OCI-LY1 (cell line): ENCODE measurements around the gene SFXN2.

Experiments used
- EZH2 ChIP-seq: fragments of 200-600 bp; sonication (generic), shearing (Covaris generic); IDR thresholded peaks from 2 replicates; pipeline ENCODE4 v1.8.0; 2017; ENCODE audit warnings: borderline replicate concordance, mixed run types, mild to moderate bottlenecking, antibody characterized with exemption, low read length, moderate library complexity, mixed read lengths
- TF ChIP-seq, protein P1 (sequence below): fragments of 200-600 bp; sonication (generic), shearing (Covaris generic); IDR thresholded peaks from 2 replicates; pipeline ENCODE4 v1.5.1; 2017; ENCODE audit warnings: mild to moderate bottlenecking, antibody characterized with exemption, low read length, moderate library complexity, mixed read lengths

GRCh38 chr10:102713539-102713813 is 960 bp upstream of the SFXN2 start:
- TF ChIP-seq, protein P1, sequence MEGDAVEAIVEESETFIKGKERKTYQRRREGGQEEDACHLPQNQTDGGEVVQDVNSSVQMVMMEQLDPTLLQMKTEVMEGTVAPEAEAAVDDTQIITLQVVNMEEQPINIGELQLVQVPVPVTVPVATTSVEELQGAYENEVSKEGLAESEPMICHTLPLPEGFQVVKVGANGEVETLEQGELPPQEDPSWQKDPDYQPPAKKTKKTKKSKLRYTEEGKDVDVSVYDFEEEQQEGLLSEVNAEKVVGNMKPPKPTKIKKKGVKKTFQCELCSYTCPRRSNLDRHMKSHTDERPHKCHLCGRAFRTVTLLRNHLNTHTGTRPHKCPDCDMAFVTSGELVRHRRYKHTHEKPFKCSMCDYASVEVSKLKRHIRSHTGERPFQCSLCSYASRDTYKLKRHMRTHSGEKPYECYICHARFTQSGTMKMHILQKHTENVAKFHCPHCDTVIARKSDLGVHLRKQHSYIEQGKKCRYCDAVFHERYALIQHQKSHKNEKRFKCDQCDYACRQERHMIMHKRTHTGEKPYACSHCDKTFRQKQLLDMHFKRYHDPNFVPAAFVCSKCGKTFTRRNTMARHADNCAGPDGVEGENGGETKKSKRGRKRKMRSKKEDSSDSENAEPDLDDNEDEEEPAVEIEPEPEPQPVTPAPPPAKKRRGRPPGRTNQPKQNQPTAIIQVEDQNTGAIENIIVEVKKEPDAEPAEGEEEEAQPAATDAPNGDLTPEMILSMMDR: no peak
- TF ChIP-seq EZH2: no peak
